NCI-H2227 (cell line): ENCODE results near the gene KITLG.
"Not testable (repeated sequence)": the region's sequence is repeated elsewhere in the genome, so short reads cannot be mapped to it uniquely, and the experiment has no call there.

ENCODE experiments used
- DNase-seq: peaks from one replicate; lab custom pipeline; 2025; ENCODE audit not compliant: unreplicated experiment; lab: John Stamatoyannopoulos, UW

KITLG gene, protein sequence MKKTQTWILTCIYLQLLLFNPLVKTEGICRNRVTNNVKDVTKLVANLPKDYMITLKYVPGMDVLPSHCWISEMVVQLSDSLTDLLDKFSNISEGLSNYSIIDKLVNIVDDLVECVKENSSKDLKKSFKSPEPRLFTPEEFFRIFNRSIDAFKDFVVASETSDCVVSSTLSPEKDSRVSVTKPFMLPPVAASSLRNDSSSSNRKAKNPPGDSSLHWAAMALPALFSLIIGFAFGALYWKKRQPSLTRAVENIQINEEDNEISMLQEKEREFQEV

GRCh38 chr12:88580051-88580871, at the start of gene KITLG:
Gene KITLG (minus strand): TSS chr12:88580471. CDS start chr12:88580278, 193 bp downstream.
- DNase-seq: peak; percentile 90

- DNase-seq: no peak
Measured at GRCh38 chr12:88628856-88629509, 48.7 kb upstream of the KITLG start.

GRCh38 chr12:88628035-88628434, 47.8 kb upstream of the KITLG start:
- not testable (repeated sequence) for DNase-seq

- no peak for DNase-seq
Measured at GRCh38 chr12:88627501-88627900, 47.2 kb upstream of the KITLG start.

DNA sequence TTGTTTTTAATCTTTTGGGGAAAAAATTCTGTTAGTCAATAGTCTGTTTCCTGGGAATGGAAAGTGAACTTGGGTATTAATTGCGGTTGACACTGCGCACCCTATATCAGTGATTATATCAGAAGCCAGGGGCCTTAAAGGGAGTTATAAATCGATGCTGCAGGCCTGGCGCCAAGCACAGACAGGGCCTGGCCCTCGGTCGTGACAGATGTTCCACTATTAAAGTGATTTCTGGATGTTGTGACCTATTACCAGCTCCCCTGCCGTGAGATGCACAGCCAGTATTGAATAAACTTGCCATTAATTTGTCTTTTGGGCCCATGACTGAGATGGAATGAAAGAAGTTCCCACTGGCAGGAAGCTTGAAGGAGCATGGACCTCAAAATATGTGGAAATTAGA, 45.1 kb upstream of the KITLG start:
- no peak for DNase-seq

GRCh38 chr12:88624911-88625310, 44.6 kb upstream of the KITLG start:
- no peak for DNase-seq

DNA sequence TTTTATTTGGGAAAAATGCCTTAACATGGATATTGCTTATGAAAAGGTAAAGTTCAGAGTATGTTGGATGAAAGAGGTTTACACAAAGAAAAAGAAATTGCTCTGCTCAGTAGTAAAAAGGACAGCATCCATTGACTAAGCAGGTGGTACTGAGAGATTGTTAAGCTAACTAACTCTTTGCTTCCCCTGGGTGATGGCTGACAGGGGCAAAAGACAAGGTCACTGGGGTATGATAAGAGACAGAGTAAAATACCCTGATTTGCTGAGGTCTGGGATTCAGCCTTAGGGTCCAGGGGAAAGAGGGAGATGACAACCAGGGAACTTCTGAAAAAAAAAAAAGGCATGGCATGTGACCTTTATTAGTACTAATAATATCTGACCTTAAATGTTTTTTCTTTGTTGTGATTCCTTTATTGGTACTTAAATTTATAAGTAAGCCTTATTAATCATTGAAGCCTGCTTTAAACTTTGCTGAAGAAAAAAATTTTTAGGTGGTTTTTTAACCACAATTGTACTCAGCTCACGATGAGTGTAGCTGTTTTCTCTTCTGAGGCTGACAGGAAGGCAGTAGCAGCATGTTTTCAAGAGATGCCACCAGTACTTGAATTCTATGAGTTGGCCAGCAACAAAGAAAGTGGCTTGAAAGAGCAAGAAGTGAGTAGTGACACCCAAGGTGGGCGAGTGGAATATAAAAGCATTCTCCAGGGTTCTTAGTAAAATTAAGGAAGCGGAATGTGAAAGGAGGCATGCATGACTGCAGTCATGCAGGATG, 43.7 kb upstream of the KITLG start:
- DNase-seq: no peak

- DNase-seq: no peak
Measured at GRCh38 chr12:88617352-88617751, 37.1 kb upstream of the KITLG start.

DNA sequence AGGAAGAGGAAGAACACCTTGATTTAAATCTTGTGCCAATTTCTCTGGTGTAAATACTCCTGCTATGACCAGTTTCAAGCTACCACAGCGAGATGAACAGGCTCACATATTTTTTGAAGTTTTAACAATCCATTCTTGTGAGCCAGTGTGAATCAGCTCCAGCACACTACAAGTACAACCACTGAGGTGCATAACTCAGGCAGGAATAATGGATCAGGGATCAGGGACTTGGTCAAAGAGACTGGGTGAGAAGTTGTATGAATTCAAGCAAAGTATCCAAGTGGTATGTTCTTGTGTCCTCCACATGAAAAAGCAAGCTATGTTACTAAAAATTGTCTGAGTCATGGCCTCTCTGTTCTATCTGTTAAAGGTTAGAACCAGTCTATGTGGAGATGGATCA, 35.2 kb upstream of the KITLG start:
- DNase-seq: no peak

GRCh38 chr12:88604646-88605045, 24.4 kb upstream of the KITLG start:
- no peak for DNase-seq

DNA sequence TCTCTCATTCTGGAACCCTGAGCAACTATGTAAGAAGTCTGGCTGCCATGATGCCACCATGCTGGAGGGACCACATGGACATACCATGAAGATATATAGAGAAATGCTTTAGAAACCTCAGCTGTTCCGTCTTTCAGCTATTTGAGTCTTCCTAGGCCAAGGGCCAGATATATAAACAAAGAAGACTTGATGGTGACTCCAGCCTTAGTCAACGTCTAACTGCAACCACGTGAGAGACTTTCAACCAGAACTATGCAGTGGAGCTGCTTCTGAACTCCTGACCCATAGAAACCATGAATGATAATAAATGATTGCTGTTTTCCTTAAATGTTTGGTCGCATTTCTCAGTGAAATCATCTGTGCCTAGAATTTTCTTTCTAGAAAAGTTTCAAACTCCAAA, 20.0 kb upstream of the KITLG start:
- no peak for DNase-seq

GRCh38 chr12:88597365-88597764, 17.1 kb upstream of the KITLG start:
- no peak for DNase-seq

GRCh38 chr12:88595697-88596096, 15.4 kb upstream of the KITLG start:
- DNase-seq: no peak

GRCh38 chr12:88594780-88595179, 14.5 kb upstream of the KITLG start:
- DNase-seq: no peak

DNA sequence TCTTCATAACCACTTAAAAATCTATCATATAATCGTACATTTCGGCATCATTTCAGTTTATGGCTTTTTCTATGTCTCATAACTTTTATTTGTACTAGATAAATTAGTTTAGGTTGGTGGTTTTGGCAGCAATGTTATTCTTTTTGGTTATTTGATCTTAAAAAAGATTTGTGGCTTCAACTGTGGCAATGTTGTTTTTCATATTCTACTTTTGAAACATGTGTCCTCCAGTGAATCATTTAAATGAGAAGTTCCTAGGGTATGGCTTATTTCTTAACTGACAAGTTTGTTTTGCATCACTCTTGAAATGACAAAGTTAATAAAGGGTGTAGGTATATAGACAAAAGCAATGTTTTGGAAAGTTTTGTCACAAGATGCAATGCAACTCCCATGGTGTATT, 11.1 kb upstream of the KITLG start:
- DNase-seq: no peak

GRCh38 chr12:88590851-88591250, 10.6 kb upstream of the KITLG start:
- DNase-seq: no peak

GRCh38 chr12:88585077-88585476, 4.8 kb upstream of the KITLG start:
- no peak for DNase-seq

GRCh38 chr12:88579601-88580050, 645 bp downstream of the KITLG start:
- DNase-seq: peak; percentile 36

DNA sequence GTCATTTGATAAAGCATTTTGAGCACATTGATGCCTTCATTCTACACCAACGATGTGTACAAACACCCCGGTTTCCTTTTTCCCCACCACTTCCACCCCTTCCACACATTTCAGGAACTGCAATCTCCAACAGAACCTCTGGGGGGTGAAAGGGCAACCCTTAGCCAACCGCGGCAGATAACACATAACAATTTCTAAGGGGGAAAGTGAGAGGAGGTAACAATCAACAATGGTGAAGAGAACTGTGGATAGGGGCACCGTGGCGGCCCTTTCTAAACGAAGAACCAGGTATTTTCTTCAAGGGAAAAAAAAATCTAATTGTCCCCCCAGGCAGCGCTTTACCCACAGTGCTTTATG, 1.1 kb downstream of the KITLG start:
- peak; percentile 29 for DNase-seq

DNA sequence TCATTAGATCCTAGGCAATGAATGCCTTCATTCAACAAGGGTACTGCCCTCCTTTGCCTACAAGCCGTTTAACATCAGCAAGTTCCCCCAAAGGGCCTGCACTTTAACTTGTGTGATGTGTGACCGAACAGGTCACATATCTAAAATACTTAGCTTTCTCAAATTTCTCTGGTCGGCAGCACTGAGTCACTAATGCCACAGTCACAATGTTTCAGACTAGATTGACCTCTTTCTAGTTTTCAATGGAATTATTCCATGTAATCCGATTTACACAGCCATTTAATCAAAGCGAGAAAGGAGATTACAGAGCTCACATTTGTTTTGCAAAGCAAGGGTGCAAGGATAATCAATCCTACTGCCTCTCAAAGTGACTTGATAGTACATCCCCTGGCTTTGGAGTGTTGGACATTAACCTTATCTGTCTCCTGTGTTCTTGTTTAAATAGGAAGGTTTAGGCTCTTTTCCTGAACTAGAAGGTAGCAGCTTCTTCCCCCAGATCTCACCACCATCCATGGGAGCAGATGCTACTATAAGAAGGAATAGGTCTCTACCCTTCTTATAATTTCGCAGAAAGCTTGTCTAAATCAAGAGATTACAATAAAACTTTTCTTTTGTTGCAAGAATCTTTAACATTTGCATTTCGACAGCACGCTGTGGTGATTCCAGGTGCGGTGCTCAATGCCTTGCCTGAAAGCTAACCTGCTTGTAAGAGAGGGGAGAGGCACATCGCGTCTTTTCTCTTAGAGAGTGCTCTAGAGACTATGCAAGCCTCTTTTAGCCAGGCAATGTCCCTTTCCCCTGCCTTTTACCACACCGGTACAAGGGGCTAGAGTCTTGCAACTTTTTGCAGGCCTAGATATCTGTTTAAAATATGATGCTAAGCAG, 1.8 kb downstream of the KITLG start:
- no peak for DNase-seq
